Measurements from ENCODE around the gene CAMKMT.
A peak's percentile ranks its signal among the peaks of the same experiment; 100 is the strongest.

Gene CAMKMT

GRCh38 chr2:44680983-44681531 lies 319.3 kb downstream of the CAMKMT start:
- Histone ChIP-seq H3K9me3 (ENCODE audit: control insufficient read depth, low read length) (no peaks in the 10 kb centered on the region), H3K4me1 (ENCODE audit: control insufficient read depth, insufficient read depth, low read length) (no peaks in the 10 kb centered on the region), H3K9ac (ENCODE audit: low read length) (no peak overlapping the region), H3K4me3 (ENCODE audit: low read length) (no peak overlapping the region), H3K27me3 (replicated peaks; ENCODE audit: control insufficient read depth, insufficient read depth, low read length) (no peaks in the 10 kb centered on the region), H3K36me3 (ENCODE audit: control insufficient read depth, insufficient read depth, low read length, severe bottlenecking) (no peaks in the 10 kb centered on the region)
- peak; percentile 8 for DNase-seq (ENCODE audit: low read depth)

- Histone ChIP-seq H3K9ac (ENCODE audit: low read length) (no peak overlapping the region), H3K36me3 (ENCODE audit: control insufficient read depth, insufficient read depth, low read length, severe bottlenecking) (no peaks in the 10 kb centered on the region), H3K4me1 (ENCODE audit: control insufficient read depth, insufficient read depth, low read length) (peaks cover under 1% of the 10 kb centered on the region), H3K9me3 (ENCODE audit: control insufficient read depth, low read length) (no peaks in the 10 kb centered on the region), H3K4me3 (ENCODE audit: low read length) (no peak overlapping the region), H3K27me3 (replicated peaks; ENCODE audit: control insufficient read depth, insufficient read depth, low read length) (no peaks in the 10 kb centered on the region)
- DNase-seq (ENCODE audit: low read depth) = no peak
These were observed 320.7 kb downstream of the CAMKMT start for GRCh38 chr2:44682459-44682858.

GRCh38 chr2:44684559-44684958 lies 322.8 kb downstream of the CAMKMT start:
- H3K4me3 ChIP-seq (ENCODE audit: low read length) = no peak overlapping the region
- H3K9me3 ChIP-seq (ENCODE audit: control insufficient read depth, low read length) = no peaks in the 10 kb centered on the region
- H3K9ac ChIP-seq (ENCODE audit: low read length) = no peak overlapping the region
- peaks cover 3% of the 10 kb centered on the region for H3K4me1 ChIP-seq (ENCODE audit: control insufficient read depth, insufficient read depth, low read length)
- H3K27me3 ChIP-seq (replicated peaks; ENCODE audit: control insufficient read depth, insufficient read depth, low read length) = no peaks in the 10 kb centered on the region
- H3K36me3 ChIP-seq (ENCODE audit: control insufficient read depth, insufficient read depth, low read length, severe bottlenecking) = no peaks in the 10 kb centered on the region
- DNase-seq (ENCODE audit: low read depth) = no peak

GRCh38 chr2:44686561-44686960 lies 324.8 kb downstream of the CAMKMT start:
- Histone ChIP-seq H3K27me3 (replicated peaks; ENCODE audit: control insufficient read depth, insufficient read depth, low read length) (no peaks in the 10 kb centered on the region), H3K9ac (ENCODE audit: low read length) (no peak overlapping the region), H3K36me3 (ENCODE audit: control insufficient read depth, insufficient read depth, low read length, severe bottlenecking) (no peaks in the 10 kb centered on the region), H3K4me3 (ENCODE audit: low read length) (no peak overlapping the region), H3K4me1 (ENCODE audit: control insufficient read depth, insufficient read depth, low read length) (peaks cover 3% of the 10 kb centered on the region), H3K9me3 (ENCODE audit: control insufficient read depth, low read length) (no peaks in the 10 kb centered on the region)
- DNase-seq (ENCODE audit: low read depth) = peak; percentile 33

GRCh38 chr2:44687686-44688455 lies 326.1 kb downstream of the CAMKMT start:
- Histone ChIP-seq H3K4me3 (ENCODE audit: low read length) (no peak overlapping the region), H3K9me3 (ENCODE audit: control insufficient read depth, low read length) (no peaks in the 10 kb centered on the region), H3K27me3 (replicated peaks; ENCODE audit: control insufficient read depth, insufficient read depth, low read length) (no peaks in the 10 kb centered on the region), H3K9ac (ENCODE audit: low read length) (no peak overlapping the region), H3K36me3 (ENCODE audit: control insufficient read depth, insufficient read depth, low read length, severe bottlenecking) (no peaks in the 10 kb centered on the region), H3K4me1 (ENCODE audit: control insufficient read depth, insufficient read depth, low read length) (peaks cover 3% of the 10 kb centered on the region)
- no peak for DNase-seq (ENCODE audit: low read depth)

- no peak overlapping the region for H3K9ac ChIP-seq (ENCODE audit: low read length)
- no peaks in the 10 kb centered on the region for H3K9me3 ChIP-seq (ENCODE audit: control insufficient read depth, low read length)
- H3K4me3 ChIP-seq (ENCODE audit: low read length) = no peak overlapping the region
- H3K36me3 ChIP-seq (ENCODE audit: control insufficient read depth, insufficient read depth, low read length, severe bottlenecking) = no peaks in the 10 kb centered on the region
- no peaks in the 10 kb centered on the region for H3K27me3 ChIP-seq (replicated peaks; ENCODE audit: control insufficient read depth, insufficient read depth, low read length)
- no peak for DNase-seq (ENCODE audit: low read depth)
- H3K4me1 ChIP-seq (ENCODE audit: control insufficient read depth, insufficient read depth, low read length) = peaks cover 3% of the 10 kb centered on the region
These were observed 326.8 kb downstream of the CAMKMT start for GRCh38 chr2:44688456-44689124.

- Histone ChIP-seq H3K9me3 (ENCODE audit: control insufficient read depth, low read length) (no peaks in the 10 kb centered on the region), H3K4me3 (ENCODE audit: low read length) (no peak overlapping the region), H3K27me3 (replicated peaks; ENCODE audit: control insufficient read depth, insufficient read depth, low read length) (no peaks in the 10 kb centered on the region), H3K36me3 (ENCODE audit: control insufficient read depth, insufficient read depth, low read length, severe bottlenecking) (no peaks in the 10 kb centered on the region), H3K9ac (ENCODE audit: low read length) (no peak overlapping the region), H3K4me1 (ENCODE audit: control insufficient read depth, insufficient read depth, low read length) (peaks cover 3% of the 10 kb centered on the region)
- DNase-seq (ENCODE audit: low read depth) = no peak
These were observed 327.8 kb downstream of the CAMKMT start for GRCh38 chr2:44689516-44689915.

GRCh38 chr2:44691174-44691785 lies 329.5 kb downstream of the CAMKMT start:
- Histone ChIP-seq H3K27me3 (replicated peaks; ENCODE audit: control insufficient read depth, insufficient read depth, low read length) (no peaks in the 10 kb centered on the region), H3K4me3 (ENCODE audit: low read length) (no peak overlapping the region), H3K9ac (ENCODE audit: low read length) (no peak overlapping the region), H3K9me3 (ENCODE audit: control insufficient read depth, low read length) (no peaks in the 10 kb centered on the region), H3K36me3 (ENCODE audit: control insufficient read depth, insufficient read depth, low read length, severe bottlenecking) (no peaks in the 10 kb centered on the region), H3K4me1 (ENCODE audit: control insufficient read depth, insufficient read depth, low read length) (peaks cover 3% of the 10 kb centered on the region)
- no peak for DNase-seq (ENCODE audit: low read depth)

GRCh38 chr2:44692821-44693220 lies 331.1 kb downstream of the CAMKMT start:
- Histone ChIP-seq H3K27me3 (replicated peaks; ENCODE audit: control insufficient read depth, insufficient read depth, low read length) (no peaks in the 10 kb centered on the region), H3K4me3 (ENCODE audit: low read length) (no peak overlapping the region)

GRCh38 chr2:44700824-44701223 lies 339.1 kb downstream of the CAMKMT start:
- Histone ChIP-seq H3K36me3 (ENCODE audit: control insufficient read depth, insufficient read depth, low read length, severe bottlenecking) (no peaks in the 10 kb centered on the region), H3K9me3 (ENCODE audit: control insufficient read depth, low read length) (no peaks in the 10 kb centered on the region), H3K27me3 (replicated peaks; ENCODE audit: control insufficient read depth, insufficient read depth, low read length) (no peaks in the 10 kb centered on the region), H3K4me1 (ENCODE audit: control insufficient read depth, insufficient read depth, low read length) (no peaks in the 10 kb centered on the region), H3K9ac (ENCODE audit: low read length) (no peak overlapping the region), H3K4me3 (ENCODE audit: low read length) (no peak overlapping the region)
- DNase-seq (ENCODE audit: low read depth) = no peak

More at GRCh38 chr2:44692821-44693220, 331.1 kb downstream of the CAMKMT start:
- H3K9me3 ChIP-seq (ENCODE audit: control insufficient read depth, low read length) = no peaks in the 10 kb centered on the region
- H3K4me1 ChIP-seq (ENCODE audit: control insufficient read depth, insufficient read depth, low read length) = no peaks in the 10 kb centered on the region
- H3K9ac ChIP-seq (ENCODE audit: low read length) = no peak overlapping the region
- H3K36me3 ChIP-seq (ENCODE audit: control insufficient read depth, insufficient read depth, low read length, severe bottlenecking) = no peaks in the 10 kb centered on the region
- no peak for DNase-seq (ENCODE audit: low read depth)

GRCh38 chr2:44705356-44705755 lies 343.6 kb downstream of the CAMKMT start:
- Histone ChIP-seq H3K36me3 (ENCODE audit: control insufficient read depth, insufficient read depth, low read length, severe bottlenecking) (no peaks in the 10 kb centered on the region), H3K9ac (ENCODE audit: low read length) (no peak overlapping the region), H3K4me3 (ENCODE audit: low read length) (no peak overlapping the region), H3K27me3 (replicated peaks; ENCODE audit: control insufficient read depth, insufficient read depth, low read length) (no peaks in the 10 kb centered on the region), H3K4me1 (ENCODE audit: control insufficient read depth, insufficient read depth, low read length) (no peaks in the 10 kb centered on the region), H3K9me3 (ENCODE audit: control insufficient read depth, low read length) (no peaks in the 10 kb centered on the region)
- DNase-seq (ENCODE audit: low read depth) = no peak
